Measurements from ENCODE around the gene DMD. TPM values are rescaled to one million over a fixed set of nuclear protein-coding genes. Genes with fewer than 3 reads are reported as not detected.
"Not testable (repeated sequence)": the region's sequence is repeated elsewhere in the genome, so short reads cannot be mapped to it uniquely, and the experiment has no call there.

The DMD gene
- total and polyA plus RNA-seq, 2 experiments from 2014 or later = 73.5 to 90.7 TPM

DNA sequence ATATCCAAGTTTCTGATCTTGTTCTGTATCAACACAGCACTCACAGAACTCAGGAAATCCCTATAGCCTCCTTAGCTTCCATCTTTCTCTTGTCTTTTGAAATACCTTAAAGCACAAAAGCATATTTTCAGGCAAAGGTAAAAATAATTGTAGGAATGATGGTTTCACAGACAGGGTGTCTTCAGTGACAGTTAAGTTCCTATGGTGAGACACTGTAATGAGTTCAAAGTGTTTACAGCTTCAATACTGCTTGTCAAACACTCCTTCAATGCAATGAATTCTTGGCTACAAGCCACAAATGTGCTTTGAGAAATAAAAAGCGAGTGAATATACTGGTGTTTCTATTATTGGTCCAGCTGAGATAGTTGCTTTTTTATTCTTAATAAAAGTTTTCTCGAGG lies 466.0 kb downstream of the DMD start:
- Histone ChIP-seq H3K27me3 (no peaks in the 10 kb centered on the region), H3K4me1 (ENCODE audit: low read depth) (no peaks in the 10 kb centered on the region), H3K36me3 (no peaks in the 10 kb centered on the region), H3K9me3 (ENCODE audit: low read depth) (no peaks in the 10 kb centered on the region), H3K27ac (no peak overlapping the region), H3K4me3 (no peak overlapping the region)
- peak in 1 of 2 donors; percentile 0 for DNase-seq (ENCODE audit: low read depth in 1 of 2, low spot score in 1 of 2)
- TF ChIP-seq, protein P1, sequence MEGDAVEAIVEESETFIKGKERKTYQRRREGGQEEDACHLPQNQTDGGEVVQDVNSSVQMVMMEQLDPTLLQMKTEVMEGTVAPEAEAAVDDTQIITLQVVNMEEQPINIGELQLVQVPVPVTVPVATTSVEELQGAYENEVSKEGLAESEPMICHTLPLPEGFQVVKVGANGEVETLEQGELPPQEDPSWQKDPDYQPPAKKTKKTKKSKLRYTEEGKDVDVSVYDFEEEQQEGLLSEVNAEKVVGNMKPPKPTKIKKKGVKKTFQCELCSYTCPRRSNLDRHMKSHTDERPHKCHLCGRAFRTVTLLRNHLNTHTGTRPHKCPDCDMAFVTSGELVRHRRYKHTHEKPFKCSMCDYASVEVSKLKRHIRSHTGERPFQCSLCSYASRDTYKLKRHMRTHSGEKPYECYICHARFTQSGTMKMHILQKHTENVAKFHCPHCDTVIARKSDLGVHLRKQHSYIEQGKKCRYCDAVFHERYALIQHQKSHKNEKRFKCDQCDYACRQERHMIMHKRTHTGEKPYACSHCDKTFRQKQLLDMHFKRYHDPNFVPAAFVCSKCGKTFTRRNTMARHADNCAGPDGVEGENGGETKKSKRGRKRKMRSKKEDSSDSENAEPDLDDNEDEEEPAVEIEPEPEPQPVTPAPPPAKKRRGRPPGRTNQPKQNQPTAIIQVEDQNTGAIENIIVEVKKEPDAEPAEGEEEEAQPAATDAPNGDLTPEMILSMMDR (IDR thresholded peaks at IDR 0.05; ENCODE audit: low read depth, low read length) = no peak

- Histone ChIP-seq H3K4me3 (no peak overlapping the region), H3K27ac (no peak overlapping the region), H3K27me3 (no peaks in the 10 kb centered on the region), H3K4me1 (ENCODE audit: low read depth) (no peaks in the 10 kb centered on the region), H3K9me3 (ENCODE audit: low read depth) (no peaks in the 10 kb centered on the region), H3K36me3 (no peaks in the 10 kb centered on the region)
- peak in 1 of 2 donors; percentile 10 for DNase-seq (ENCODE audit: low read depth in 1 of 2, low spot score in 1 of 2)
- TF ChIP-seq, protein P1 (IDR thresholded peaks at IDR 0.05; ENCODE audit: low read depth, low read length) = no peak
These were observed 466.4 kb downstream of the DMD start for GRCh38 chrX:32744921-32745320.

- no peak overlapping the region for H3K27ac ChIP-seq
- no peaks in the 10 kb centered on the region for H3K27me3 ChIP-seq
- H3K4me1 ChIP-seq (ENCODE audit: low read depth) = no peaks in the 10 kb centered on the region
- TF ChIP-seq, protein P1 (IDR thresholded peaks at IDR 0.05; ENCODE audit: low read depth, low read length) = no peak
- no peak for DNase-seq (ENCODE audit: low read depth in 1 of 2, low spot score in 1 of 2)
- H3K4me3 ChIP-seq = no peak overlapping the region
- H3K9me3 ChIP-seq (ENCODE audit: low read depth) = no peaks in the 10 kb centered on the region
- H3K36me3 ChIP-seq = no peaks in the 10 kb centered on the region
These were observed 469.4 kb downstream of the DMD start for GRCh38 chrX:32741910-32742309.

- Histone ChIP-seq H3K27me3 (no peaks in the 10 kb centered on the region), H3K27ac (no peak overlapping the region), H3K4me3 (no peak overlapping the region), H3K36me3 (no peaks in the 10 kb centered on the region), H3K9me3 (ENCODE audit: low read depth) (no peaks in the 10 kb centered on the region), H3K4me1 (ENCODE audit: low read depth) (no peaks in the 10 kb centered on the region)
- no peak for DNase-seq (ENCODE audit: low read depth in 1 of 2, low spot score in 1 of 2)
- TF ChIP-seq, protein P1 (IDR thresholded peaks at IDR 0.05; ENCODE audit: low read depth, low read length) = no peak
These were observed 502.8 kb downstream of the DMD start for GRCh38 chrX:32708542-32708941.

DNA sequence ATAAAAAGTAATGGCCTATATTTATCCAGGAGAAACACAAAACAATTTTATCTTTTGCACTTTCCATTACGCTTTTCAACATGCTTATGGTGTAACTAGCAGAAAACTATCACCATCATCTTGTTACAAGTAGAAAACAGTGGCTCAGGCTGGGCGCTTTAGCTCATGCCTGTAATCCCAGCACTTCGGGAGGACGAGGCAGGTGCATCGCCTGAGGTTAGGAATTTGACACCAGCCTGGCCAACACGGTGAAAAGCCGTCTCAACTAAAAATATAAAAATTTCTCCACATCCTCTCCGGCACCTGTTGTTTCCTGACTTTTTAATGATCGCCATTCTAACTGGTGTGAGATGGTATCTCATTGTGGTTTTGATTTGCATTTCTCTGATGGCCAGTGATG lies 506.0 kb downstream of the DMD start:
- H3K27ac ChIP-seq; H3K36me3 ChIP-seq; H3K4me1 ChIP-seq (ENCODE audit: low read depth); H3K27me3 ChIP-seq; H3K9me3 ChIP-seq (ENCODE audit: low read depth); H3K4me3 ChIP-seq; DNase-seq (ENCODE audit: low read depth in 1 of 2, low spot score in 1 of 2): not testable (repeated sequence)

DNA sequence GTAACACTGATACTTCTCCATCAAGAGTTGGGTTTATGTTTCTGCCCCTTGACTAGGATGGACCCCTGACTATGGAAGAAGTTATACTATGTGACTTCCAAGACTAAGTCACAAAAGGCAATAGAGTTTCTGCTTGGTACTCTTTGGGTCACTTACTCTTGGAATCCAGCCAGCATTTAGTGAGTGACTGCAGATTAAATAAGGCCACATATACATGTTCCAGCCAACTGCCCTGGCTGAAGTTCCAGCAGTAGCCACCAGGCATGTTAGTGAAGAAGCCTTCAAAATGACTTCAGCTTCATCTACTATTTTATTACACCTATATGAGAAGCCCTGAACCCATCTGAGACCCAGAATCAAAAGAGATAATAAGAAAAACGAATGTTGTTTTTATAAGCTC lies 524.0 kb downstream of the DMD start:
- TF ChIP-seq, protein P1 (IDR thresholded peaks at IDR 0.05; ENCODE audit: low read depth, low read length) = no peak
- H3K4me3 ChIP-seq = no peak overlapping the region
- no peak for DNase-seq (ENCODE audit: low read depth in 1 of 2, low spot score in 1 of 2)

More for the DNA sequence above, 524.0 kb downstream of the DMD start:
- Histone ChIP-seq H3K4me1 (ENCODE audit: low read depth) (no peaks in the 10 kb centered on the region), H3K27me3 (no peaks in the 10 kb centered on the region), H3K36me3 (no peaks in the 10 kb centered on the region), H3K27ac (no peak overlapping the region), H3K9me3 (ENCODE audit: low read depth) (no peaks in the 10 kb centered on the region)

Measured in cardiac muscle cell (in vitro differentiated cells and primary cell).